Breast epithelium (tissue), 4 donors: Measurements from ENCODE around the gene COL23A1. TPM values are rescaled to one million over a fixed set of nuclear protein-coding genes. Genes with fewer than 3 reads are reported as not detected.

Experiments used
- DNase-seq, 2 donors: peaks; one replicate each; pipeline ENCODE4 v3.0.0-alpha.2; 2019; ENCODE audit warnings: low spot score in 2 of 2
- H3K27ac ChIP-seq, 2 donors: fragments of 200-600 bp; sonication (generic) in 1 of 2; one replicate each; pipeline ENCODE4 v1.5.1; 2016 to 2019; ENCODE audit warnings: mild to moderate bottlenecking in 1 of 2
- H3K27me3 ChIP-seq, 2 donors: fragments of 200-600 bp; sonication (generic) in 1 of 2; one replicate each; pipeline versions ENCODE4 v1.5.1 to v1.6.0; 2017 to 2019; ENCODE audit warnings: control low read depth in 1 of 2, mild to moderate bottlenecking in 1 of 2
- H3K36me3 ChIP-seq: fragments of 200-600 bp; one replicate; pipeline ENCODE4 v1.5.1; 2019
- H3K4me1 ChIP-seq, 2 donors: fragments of 200-600 bp; sonication (generic); one replicate each; pipeline ENCODE4 v1.5.1; 2016 to 2019; ENCODE audit warnings: control low read depth in 1 of 2
- H3K4me3 ChIP-seq, 3 donors: fragments of 200-600 bp; sonication (generic); 1 replicate in 2 of 3; 2 replicates in 1 of 3; pipeline ENCODE4 v1.5.1; 2016 to 2019; ENCODE audit warnings: mild to moderate bottlenecking in 3 of 3, moderate library complexity in 2 of 3
- H3K9me3 ChIP-seq, 2 donors: fragments of 200-600 bp; sonication (generic) in 1 of 2; one replicate each; pipeline ENCODE4 v1.5.1; 2016 to 2019; ENCODE audit warnings: control low read depth in 1 of 2
- CTCF ChIP-seq, 3 donors: fragments of 450-650 bp; IDR thresholded peaks; one replicate each; pipeline ENCODE4 v1.5.1; 2016 to 2017; ENCODE audit warnings: antibody characterized with exemption in 3 of 3, mild to moderate bottlenecking in 3 of 3, moderate library complexity in 3 of 3
- POLR2A ChIP-seq: fragments of 450-650 bp; IDR thresholded peaks from one replicate; pipeline ENCODE4 v1.6.1; 2016; ENCODE audit warnings: antibody characterized with exemption, mild to moderate bottlenecking, moderate library complexity
- POLR2AphosphoS5 ChIP-seq, 3 donors: sonication (generic); formaldehyde crosslinking; IDR thresholded peaks; one replicate each; pipeline ENCODE4 v1.6.1; 2017; ENCODE audit warnings: antibody characterized with exemption in 3 of 3
- intact Hi-C: fragments of 100-400 bp; cut with DNase I; formaldehyde crosslinking; loops from one replicate; pipeline ENCODE4 v1.15.1; 2023; ENCODE audit warnings: low total_unique reads
- total RNA-seq, 3 donors: library from RNA; depleted of rRNA; stranded (reverse); fragments of >200 nt; gene quantifications; one replicate each; pipeline ENCODE4 v1.1.0, GENCODE V29; 2016

COL23A1 gene
- total RNA-seq, 3 donors from 2014 or later = 0.32 to 3.3 (median 2.6) TPM

- DNase-seq = no peak
Observed at GRCh38 chr5:178467205-178467567, 123.0 kb downstream of the COL23A1 start.

GRCh38 chr5:178466342-178466741, 123.9 kb downstream of the COL23A1 start:
- no peaks in the 10 kb centered on the region for H3K9me3 ChIP-seq
- intact Hi-C loops = no loop called here
- no peaks in the 10 kb centered on the region for H3K27me3 ChIP-seq
- H3K4me1 ChIP-seq = peaks cover 0 to 3% of the 10 kb centered on the region in 2 donors
- no peak overlapping the region for H3K27ac ChIP-seq
- no peak overlapping the region for H3K4me3 ChIP-seq
- no peak for TF ChIP-seq POLR2AphosphoS5 (IDR thresholded peaks at IDR 0.05)
- TF ChIP-seq CTCF (IDR thresholded peaks at IDR 0.05) = no peak
- no peak for TF ChIP-seq POLR2A
- DNase-seq = no peak
- no peaks in the 10 kb centered on the region for H3K36me3 ChIP-seq

More at GRCh38 chr5:178467205-178467567, 123.0 kb downstream of the COL23A1 start:
- Histone ChIP-seq H3K27ac (no peak overlapping the region), H3K4me3 (no peak overlapping the region), H3K9me3 (no peaks in the 10 kb centered on the region), H3K27me3 (no peaks in the 10 kb centered on the region), H3K4me1 (peaks cover 0 to 3% of the 10 kb centered on the region in 2 donors), H3K36me3 (no peaks in the 10 kb centered on the region)
- no peak for TF ChIP-seq POLR2A
- no peak for TF ChIP-seq CTCF (IDR thresholded peaks at IDR 0.05)
- no peak for TF ChIP-seq POLR2AphosphoS5 (IDR thresholded peaks at IDR 0.05)
- intact Hi-C loops = no loop called here

- peaks cover 0 to 3% of the 10 kb centered on the region in 2 donors for H3K4me1 ChIP-seq
- no peaks in the 10 kb centered on the region for H3K27me3 ChIP-seq
- TF ChIP-seq POLR2A (no peak), POLR2AphosphoS5 (IDR thresholded peaks at IDR 0.05) (no peak), CTCF (IDR thresholded peaks at IDR 0.05) (no peak)
- no peak overlapping the region for H3K27ac ChIP-seq
- no peaks in the 10 kb centered on the region for H3K36me3 ChIP-seq
- DNase-seq = no peak
- H3K4me3 ChIP-seq = no peak overlapping the region
- no peaks in the 10 kb centered on the region for H3K9me3 ChIP-seq
- intact Hi-C loops = no loop called here
Observed at GRCh38 chr5:178465861-178466288, 124.3 kb downstream of the COL23A1 start.

GRCh38 chr5:178465228-178465860, 124.8 kb downstream of the COL23A1 start:
- Histone ChIP-seq H3K9me3 (no peaks in the 10 kb centered on the region), H3K27me3 (no peaks in the 10 kb centered on the region), H3K27ac (no peak overlapping the region), H3K4me1 (peaks cover 0 to 3% of the 10 kb centered on the region in 2 donors), H3K36me3 (no peaks in the 10 kb centered on the region), H3K4me3 (no peak overlapping the region)
- intact Hi-C loops = no loop called here
- no peak for TF ChIP-seq CTCF (IDR thresholded peaks at IDR 0.05)
- no peak for TF ChIP-seq POLR2A
- no peak for TF ChIP-seq POLR2AphosphoS5 (IDR thresholded peaks at IDR 0.05)
- DNase-seq = no peak

GRCh38 chr5:178464431-178465048, 125.7 kb downstream of the COL23A1 start:
- Histone ChIP-seq H3K27me3 (no peaks in the 10 kb centered on the region), H3K4me3 (no peak overlapping the region), H3K27ac (no peak overlapping the region), H3K4me1 (peaks cover 0 to 3% of the 10 kb centered on the region in 2 donors), H3K36me3 (no peaks in the 10 kb centered on the region), H3K9me3 (no peaks in the 10 kb centered on the region)
- TF ChIP-seq POLR2AphosphoS5 (IDR thresholded peaks at IDR 0.05) (no peak), CTCF (IDR thresholded peaks at IDR 0.05) (no peak), POLR2A (no peak)
- DNase-seq = no peak
- intact Hi-C loops = no loop called here
